C1 segment of cervical spinal cord (tissue), 14 donors: ENCODE results near the gene VCX.
"Not testable (repeated sequence)": the region's sequence is repeated elsewhere in the genome, so short reads cannot be mapped to it uniquely, and the experiment has no call there.

Source experiments
- DNase-seq, 14 donors: peaks; one replicate each; lab custom pipeline; 2025; lab: John Stamatoyannopoulos, UW

VCX gene

GRCh38 chrX:7842871-7843270 is at the start of gene VCX:
Gene VCX (plus strand): TSS chrX:7843171. CDS start chrX:7843204, 33 bp downstream.
- not testable (repeated sequence) for DNase-seq

- no peak for DNase-seq
Observed at GRCh38 chrX:7798327-7798726, 44.6 kb upstream of the VCX start.

GRCh38 chrX:7801711-7802110 is 41.3 kb upstream of the VCX start:
- DNase-seq = no peak

GRCh38 chrX:7815166-7815805 is 27.7 kb upstream of the VCX start:
- DNase-seq = no peak

- DNase-seq = no peak
Observed at GRCh38 chrX:7828594-7828993, 14.4 kb upstream of the VCX start.

- no peak for DNase-seq
Observed at GRCh38 chrX:7841084-7841805, 1.7 kb upstream of the VCX start.

GRCh38 chrX:7852166-7852565 is 9.2 kb downstream of the VCX start:
- no peak for DNase-seq

GRCh38 chrX:7872042-7872441 is 29.1 kb downstream of the VCX start:
- DNase-seq = no peak

- no peak for DNase-seq
Observed at GRCh38 chrX:7876957-7877356, 34.0 kb downstream of the VCX start.

GRCh38 chrX:7889135-7889534 is 46.2 kb downstream of the VCX start:
- DNase-seq = no peak

- DNase-seq = no peak
Observed at GRCh38 chrX:7889680-7890079, 46.7 kb downstream of the VCX start.

- no peak for DNase-seq
Observed at GRCh38 chrX:7891928-7892327, 49.0 kb downstream of the VCX start.
